Gastroesophageal sphincter (tissue), 4 donors: ENCODE results near the gene TMEM135. TPM values are rescaled to one million over a fixed set of nuclear protein-coding genes. Genes with fewer than 3 reads are reported as not detected.

Experiments used
- ATAC-seq: fragments of 150-250 bp; one replicate; pipeline ENCODE4 v1.9.1; 2016; ENCODE audit warnings: mild to moderate bottlenecking, moderate library complexity
- H3K27ac ChIP-seq, 4 donors: fragments of 200-600 bp; sonication (generic) in 3 of 4; 1 replicate in 3 of 4; 2 replicates in 1 of 4; pipeline ENCODE4 v1.5.1; 2016 to 2019
- H3K27me3 ChIP-seq: fragments of 200-600 bp; sonication (generic); one replicate; pipeline ENCODE4 v1.5.1; 2019
- H3K36me3 ChIP-seq, 2 donors: fragments of 200-600 bp; sonication (generic); one replicate each; pipeline ENCODE4 v1.5.1; 2019; ENCODE audit warnings: control low read depth in 1 of 2
- H3K4me1 ChIP-seq, 3 donors: fragments of 200-600 bp; sonication (generic); 1 replicate in 2 of 3; 2 replicates in 1 of 3; pipeline ENCODE4 v1.5.1; 2016 to 2019; ENCODE audit warnings: control low read depth in 2 of 3
- H3K4me3 ChIP-seq, 2 donors: fragments of 200-600 bp; sonication (generic); one replicate each; pipeline ENCODE4 v1.5.1; 2019; ENCODE audit warnings: mild to moderate bottlenecking in 1 of 2, moderate library complexity in 1 of 2
- H3K9me3 ChIP-seq, 3 donors: fragments of 200-600 bp; sonication (generic); one replicate each; pipeline ENCODE4 v1.5.1; 2017 to 2019; ENCODE audit warnings: control low read depth in 2 of 3
- CTCF ChIP-seq, 4 experiments: fragments of 200-600 bp in 2 of 4; fragments of 450-650 bp in 2 of 4; sonication (generic) in 1 of 4; IDR thresholded peaks; one replicate each; pipeline ENCODE4 v1.5.1; 2017 to 2019; ENCODE audit warnings: antibody characterized with exemption in 4 of 4, mild to moderate bottlenecking in 2 of 4, moderate library complexity in 2 of 4
- EP300 ChIP-seq: sonication (generic); formaldehyde crosslinking; IDR thresholded peaks from one replicate; pipeline ENCODE4 v1.6.1; 2017; ENCODE audit warnings: antibody characterized with exemption, mild to moderate bottlenecking
- POLR2A ChIP-seq, 2 donors: fragments of 450-650 bp; IDR thresholded peaks; one replicate each; pipeline ENCODE4 v1.6.1; 2017; ENCODE audit warnings: antibody characterized with exemption in 2 of 2, mild to moderate bottlenecking in 2 of 2, moderate library complexity in 1 of 2
- POLR2AphosphoS5 ChIP-seq: sonication (generic); formaldehyde crosslinking; IDR thresholded peaks from one replicate; pipeline ENCODE4 v1.6.1; 2017; ENCODE audit warnings: antibody characterized with exemption
- WGBS, 2 donors: methylation state at CpG; one replicate each; pipeline ENCODE4 v1.1.5; 2018; ENCODE audit warnings: low coverage in 1 of 2; 5-methylcytosine and 5-hydroxymethylcytosine counted together
- total RNA-seq, 4 donors: library from RNA; depleted of rRNA; stranded (reverse); fragments of >200 nt; gene quantifications; one replicate each; pipeline ENCODE4 v1.1.0, GENCODE V29; 2016

TMEM135 gene
- total RNA-seq, 4 donors from 2014 or later: 9.6 to 25.7 (median 17.0) TPM

DNA sequence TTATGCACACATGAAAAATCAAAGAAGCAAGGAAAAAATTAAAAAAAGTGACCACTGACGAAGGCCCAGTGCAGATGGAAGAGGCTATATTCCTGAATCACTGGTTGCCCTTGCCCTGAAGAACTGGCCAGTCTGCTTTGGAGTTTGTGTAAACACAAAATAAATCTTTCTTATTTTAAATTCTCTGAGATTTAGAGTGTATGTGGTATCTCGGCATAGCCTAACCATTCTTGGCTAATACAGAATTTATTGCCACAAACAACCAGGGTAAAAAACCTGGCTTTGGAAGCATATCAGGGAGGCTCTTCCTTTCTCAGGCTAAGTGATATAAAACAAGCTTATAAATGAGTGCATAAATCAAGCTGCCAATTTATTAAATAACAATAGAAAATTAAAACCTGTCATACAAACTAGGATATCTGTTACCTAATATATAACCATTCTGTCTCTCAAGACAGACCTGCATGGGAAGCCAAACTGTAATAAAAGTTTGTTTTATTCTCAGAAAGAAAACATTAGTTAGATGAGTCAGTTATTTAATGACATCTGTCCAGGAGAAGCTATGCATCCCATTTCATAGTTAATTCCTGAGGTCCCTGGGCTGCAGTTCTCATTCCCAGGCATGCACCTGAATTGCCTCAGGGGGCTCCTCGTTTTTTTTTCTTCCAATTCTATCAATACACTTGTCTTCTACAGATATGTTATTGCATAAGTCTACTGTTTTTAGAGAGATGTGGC is 6.1 kb upstream of the TMEM135 start:
- TF ChIP-seq POLR2A (IDR thresholded peaks at IDR 0.05) (no peak), EP300 (no peak), POLR2AphosphoS5 (no peak), CTCF (IDR thresholded peaks at IDR 0.05) (no peak)
- Histone ChIP-seq H3K27me3 (no peaks in the 10 kb centered on the region), H3K36me3 (no peaks in the 10 kb centered on the region), H3K27ac (no peak overlapping the region), H3K4me3 (no peak overlapping the region), H3K4me1 (peaks cover 0 to 4% (median 0%) of the 10 kb centered on the region in 3 donors), H3K9me3 (no peaks in the 10 kb centered on the region)
- 72 to 76% methylated on average over 3 of the region's 3 CpGs for WGBS, 2 donors
- ATAC-seq: no peak

- ATAC-seq: no peak
Observed at GRCh38 chr11:87033561-87033960, 4.2 kb upstream of the TMEM135 start.

GRCh38 chr11:87035976-87036583 is 1.7 kb upstream of the TMEM135 start:
- WGBS, 2 donors: 61 to 74% methylated on average over 6 to 9 of the region's 12 CpGs
- ATAC-seq: no peak
- no peaks in the 10 kb centered on the region for H3K27me3 ChIP-seq
- peak overlapping the region in 2 of 4 donors; percentile 6 to 89 for H3K27ac ChIP-seq
- TF ChIP-seq CTCF (IDR thresholded peaks at IDR 0.05): no peak
- no peak for TF ChIP-seq EP300
- no peak for TF ChIP-seq POLR2A (IDR thresholded peaks at IDR 0.05)
- TF ChIP-seq POLR2AphosphoS5: no peak
- H3K36me3 ChIP-seq: no peaks in the 10 kb centered on the region
- H3K4me3 ChIP-seq: no peak overlapping the region
- peaks cover 3 to 38% (median 5%) of the 10 kb centered on the region in 3 donors for H3K4me1 ChIP-seq
- H3K9me3 ChIP-seq: no peaks in the 10 kb centered on the region

More at GRCh38 chr11:87033561-87033960, 4.2 kb upstream of the TMEM135 start:
- Histone ChIP-seq H3K9me3 (no peaks in the 10 kb centered on the region), H3K27ac (no peak overlapping the region), H3K4me3 (no peak overlapping the region), H3K27me3 (no peaks in the 10 kb centered on the region), H3K36me3 (no peaks in the 10 kb centered on the region), H3K4me1 (peaks cover 0 to 14% (median 0%) of the 10 kb centered on the region in 3 donors)
- TF ChIP-seq CTCF (IDR thresholded peaks at IDR 0.05): no peak
- no peak for TF ChIP-seq POLR2AphosphoS5
- TF ChIP-seq POLR2A (IDR thresholded peaks at IDR 0.05): no peak
- no peak for TF ChIP-seq EP300
- 77 to 81% methylated on average over 8 of the region's 8 CpGs for WGBS, 2 donors

DNA sequence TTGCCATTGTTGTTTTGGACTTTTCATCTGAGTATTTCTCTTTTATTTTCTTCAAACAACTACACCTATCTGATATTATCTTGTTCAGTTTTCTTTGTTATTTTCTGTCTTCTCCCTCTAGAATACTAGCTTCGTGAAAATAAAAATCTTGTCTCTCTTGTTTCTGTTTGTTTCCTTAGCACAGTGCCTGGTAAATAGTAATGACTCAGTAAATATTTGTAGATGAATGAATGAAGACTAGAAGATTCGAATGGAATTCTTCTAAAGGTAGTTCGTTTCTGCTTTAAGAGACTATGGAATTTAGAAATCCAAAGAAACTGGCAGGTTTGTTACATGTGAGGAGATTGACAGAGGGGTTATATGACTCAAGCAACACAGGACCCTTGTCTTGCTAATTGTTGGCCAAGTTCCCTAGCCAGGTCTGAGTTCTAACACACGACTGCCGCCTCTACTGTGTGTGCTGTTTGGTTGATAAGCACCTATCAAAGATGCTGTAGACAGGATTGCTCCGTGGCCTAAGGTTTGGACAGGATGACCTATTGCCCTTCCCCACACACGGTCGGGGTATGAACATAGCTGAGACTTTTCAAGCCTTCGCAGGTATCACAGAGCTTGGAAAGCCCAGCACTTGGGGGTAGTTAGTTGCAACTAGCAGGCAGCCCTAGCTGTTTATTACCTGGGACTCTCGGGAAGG is 831 bp upstream of the TMEM135 start:
- peaks cover 3 to 44% (median 5%) of the 10 kb centered on the region in 3 donors for H3K4me1 ChIP-seq
- peak overlapping the region; percentile 64 to 86 for H3K4me3 ChIP-seq
- TF ChIP-seq CTCF (IDR thresholded peaks at IDR 0.05) (no peak), POLR2A (IDR thresholded peaks at IDR 0.05) (no peak), POLR2AphosphoS5 (no peak), EP300 (no peak)
- no peaks in the 10 kb centered on the region for H3K36me3 ChIP-seq
- ATAC-seq: no peak
- H3K27me3 ChIP-seq: no peaks in the 10 kb centered on the region
- WGBS, 2 donors: 41 to 63% methylated on average over 3 to 6 of the region's 10 CpGs
- H3K9me3 ChIP-seq: no peaks in the 10 kb centered on the region
- H3K27ac ChIP-seq: peak overlapping the region; percentile 44 to 91 (median 90)
